ENCODE data around the gene AHSA1.

Gene AHSA1

GRCh38 chr14:77511486-77512162 is 53.7 kb downstream of the AHSA1 start:
- no peak for DNase-seq

- no peak for DNase-seq
Measured at GRCh38 chr14:77516126-77516525, 58.2 kb downstream of the AHSA1 start.
